CD8-positive, alpha-beta memory T cell (primary cell): ENCODE data around the gene IGFALS. TPM values are rescaled to one million over a fixed set of nuclear protein-coding genes. Genes with fewer than 3 reads are reported as not detected.

ENCODE experiments used
- CTCF ChIA-PET: fragments of 350-600 bp; sonication (Branson Sonifier 250); formaldehyde crosslinking; loops from one replicate; lab custom pipeline; 2021; ENCODE audit warnings: antibody characterized with exemption; lab: Charles Lee
- POLR2A ChIA-PET: fragments of 350-600 bp; sonication (Branson Sonifier 250); formaldehyde crosslinking; loops from one replicate; lab custom pipeline; 2021; ENCODE audit warnings: antibody characterized with exemption; lab: Charles Lee
- DNase-seq, 5 donors: peaks; one replicate each; pipeline versions ENCODE4 v3.0.0 to v3.0.0-alpha.2; 2020 to 2022; ENCODE audit warnings: mixed read lengths in 1 of 5
- H3K27ac ChIP-seq: one replicate; pipeline ENCODE4 v1.7.0; 2013; ENCODE audit warnings: low read depth, mild to moderate bottlenecking, low read length, moderate library complexity
- H3K27me3 ChIP-seq: 2 replicates; pipeline ENCODE4 v1.7.0; 2013; ENCODE audit warnings: low read length, mild to moderate bottlenecking; ENCODE audit not compliant: insufficient read depth, poor library complexity, severe bottlenecking
- H3K36me3 ChIP-seq: 2 replicates; pipeline ENCODE4 v1.7.0; 2013; ENCODE audit warnings: mild to moderate bottlenecking, low read length, moderate library complexity; ENCODE audit not compliant: insufficient read depth
- H3K4me1 ChIP-seq: 2 replicates; pipeline ENCODE4 v1.7.0; 2013; ENCODE audit warnings: mild to moderate bottlenecking, low read length, moderate library complexity; ENCODE audit not compliant: insufficient read depth
- H3K4me3 ChIP-seq: 2 replicates; pipeline ENCODE4 v1.7.0; 2013; ENCODE audit warnings: mild to moderate bottlenecking, low read length
- H3K9me3 ChIP-seq: 2 replicates; pipeline ENCODE4 v1.7.0; 2013; ENCODE audit warnings: mild to moderate bottlenecking, low read length
- H3K27ac Mint-ChIP-seq, 8 donors: one replicate each; pipeline ENCODE4 v1.8.0; 2020 to 2021; ENCODE audit warnings: mixed read lengths in 8 of 8, mild to moderate bottlenecking in 6 of 8, inconsistent platforms in 3 of 8, moderate library complexity in 3 of 8
- H3K27me3 Mint-ChIP-seq, 2 donors: one replicate each; pipeline ENCODE4 v1.8.0; 2020 to 2021; ENCODE audit warnings: mixed read lengths in 2 of 2, mild to moderate bottlenecking in 1 of 2, moderate library complexity in 1 of 2
- H3K36me3 Mint-ChIP-seq, 3 donors: one replicate each; pipeline ENCODE4 v1.8.0; 2020 to 2021; ENCODE audit warnings: mixed read lengths in 3 of 3, inconsistent platforms in 1 of 3, mild to moderate bottlenecking in 1 of 3
- H3K4me1 Mint-ChIP-seq, 3 donors: one replicate each; pipeline ENCODE4 v1.8.0; 2020 to 2021; ENCODE audit warnings: mixed read lengths in 3 of 3, inconsistent platforms in 1 of 3, mild to moderate bottlenecking in 1 of 3
- H3K4me3 Mint-ChIP-seq, 7 donors: one replicate each; pipeline ENCODE4 v1.8.0; 2020 to 2021; ENCODE audit warnings: mixed read lengths in 7 of 7, mild to moderate bottlenecking in 6 of 7, moderate library complexity in 4 of 7, inconsistent platforms in 2 of 7
- H3K9me3 Mint-ChIP-seq, 5 donors: one replicate each; pipeline ENCODE4 v1.8.0; 2020 to 2022; ENCODE audit warnings: mixed read lengths in 5 of 5, mild to moderate bottlenecking in 3 of 5, moderate library complexity in 2 of 5, inconsistent platforms in 1 of 5
- polyA plus RNA-seq: library from polyadenylated mRNA; unstranded; fragments of 300-500 nt; fragmentation: Illumina TruSeq; gene quantifications from one replicate; pipeline ENCODE4 v1.2.3, GENCODE V29; 2021
- total RNA-seq, 2 experiments: library from RNA; stranded (reverse); gene quantifications; one replicate each; pipeline ENCODE4 v1.2.3, GENCODE V29; 2021

The IGFALS gene
- total and polyA plus RNA-seq, 3 experiments from 2014 or later = not detected

GRCh38 chr16:1744338-1744840 is 49.1 kb downstream of the IGFALS start:
- no peak overlapping the region for H3K4me3 Mint-ChIP-seq
- ChIA-PET CTCF (no interaction called here), POLR2A (no interaction called here)
- Histone ChIP-seq H3K27me3 (no peaks in the 10 kb centered on the region), H3K4me1 (no peaks in the 10 kb centered on the region), H3K27ac (no peak overlapping the region), H3K9me3 (no peaks in the 10 kb centered on the region), H3K36me3 (peaks cover 11% of the 10 kb centered on the region), H3K4me3 (no peak overlapping the region)
- DNase-seq = no peak
- H3K27me3 Mint-ChIP-seq = no peaks in the 10 kb centered on the region
- no peak overlapping the region for H3K27ac Mint-ChIP-seq
- H3K4me1 Mint-ChIP-seq = no peaks in the 10 kb centered on the region
- peaks cover 0 to 56% (median 4%) of the 10 kb centered on the region in 3 donors for H3K36me3 Mint-ChIP-seq
- H3K9me3 Mint-ChIP-seq = no peaks in the 10 kb centered on the region

GRCh38 chr16:1743376-1744337 is 49.8 kb downstream of the IGFALS start:
- CTCF ChIA-PET = no interaction called here
- no peaks in the 10 kb centered on the region for H3K27me3 ChIP-seq
- Mint-ChIP-seq H3K27ac (no peak overlapping the region), H3K4me1 (no peaks in the 10 kb centered on the region), H3K27me3 (no peaks in the 10 kb centered on the region), H3K9me3 (no peaks in the 10 kb centered on the region), H3K36me3 (peaks cover 0 to 49% (median 4%) of the 10 kb centered on the region in 3 donors), H3K4me3 (no peak overlapping the region)
- peaks cover 6% of the 10 kb centered on the region for H3K36me3 ChIP-seq
- DNase-seq = no peak
- no peaks in the 10 kb centered on the region for H3K4me1 ChIP-seq
- no peak overlapping the region for H3K27ac ChIP-seq
- no peaks in the 10 kb centered on the region for H3K9me3 ChIP-seq
- no peak overlapping the region for H3K4me3 ChIP-seq
- POLR2A ChIA-PET = no interaction called here

DNA sequence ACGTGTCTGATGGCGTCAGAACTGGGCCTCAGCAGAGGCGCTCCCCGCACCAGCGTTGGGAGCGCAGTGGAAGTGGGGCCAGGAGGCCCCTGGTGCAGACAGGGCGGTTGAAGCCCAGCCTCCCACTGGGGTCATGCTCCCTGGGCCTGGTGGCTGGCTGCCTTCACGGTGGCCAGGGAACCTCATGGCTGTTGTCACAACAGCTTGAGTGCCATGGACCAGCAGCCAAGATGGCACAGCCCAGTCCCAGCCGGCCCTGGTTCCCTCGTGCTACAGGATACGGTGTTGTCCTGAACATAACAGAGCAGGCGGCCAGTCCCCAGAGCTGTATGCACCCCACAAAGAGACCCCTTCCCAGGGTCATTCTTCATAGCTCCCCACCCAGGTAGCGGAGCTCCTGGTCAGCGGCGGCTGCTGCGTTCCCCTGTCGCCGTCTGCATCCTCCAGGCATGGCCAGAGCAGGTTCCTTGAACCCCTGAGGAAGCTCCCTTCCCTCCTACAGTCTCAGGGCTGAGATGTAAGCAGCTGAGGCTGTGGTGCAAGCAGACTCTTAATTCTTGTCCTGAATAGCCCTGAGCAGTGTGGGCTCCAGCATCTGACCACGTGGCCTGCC is 51.8 kb downstream of the IGFALS start:
- Mint-ChIP-seq H3K4me3 (no peak overlapping the region), H3K27ac (no peak overlapping the region), H3K4me1 (no peaks in the 10 kb centered on the region), H3K36me3 (peaks cover 0 to 33% (median 4%) of the 10 kb centered on the region in 3 donors), H3K27me3 (no peaks in the 10 kb centered on the region), H3K9me3 (no peaks in the 10 kb centered on the region)
- no peak for DNase-seq
- H3K36me3 ChIP-seq = no peaks in the 10 kb centered on the region
- H3K27ac ChIP-seq = no peak overlapping the region
- H3K4me1 ChIP-seq = no peaks in the 10 kb centered on the region
- CTCF ChIA-PET = no interaction called here
- H3K4me3 ChIP-seq = no peak overlapping the region
- no peaks in the 10 kb centered on the region for H3K27me3 ChIP-seq
- POLR2A ChIA-PET = no interaction called here
- H3K9me3 ChIP-seq = no peaks in the 10 kb centered on the region

DNA sequence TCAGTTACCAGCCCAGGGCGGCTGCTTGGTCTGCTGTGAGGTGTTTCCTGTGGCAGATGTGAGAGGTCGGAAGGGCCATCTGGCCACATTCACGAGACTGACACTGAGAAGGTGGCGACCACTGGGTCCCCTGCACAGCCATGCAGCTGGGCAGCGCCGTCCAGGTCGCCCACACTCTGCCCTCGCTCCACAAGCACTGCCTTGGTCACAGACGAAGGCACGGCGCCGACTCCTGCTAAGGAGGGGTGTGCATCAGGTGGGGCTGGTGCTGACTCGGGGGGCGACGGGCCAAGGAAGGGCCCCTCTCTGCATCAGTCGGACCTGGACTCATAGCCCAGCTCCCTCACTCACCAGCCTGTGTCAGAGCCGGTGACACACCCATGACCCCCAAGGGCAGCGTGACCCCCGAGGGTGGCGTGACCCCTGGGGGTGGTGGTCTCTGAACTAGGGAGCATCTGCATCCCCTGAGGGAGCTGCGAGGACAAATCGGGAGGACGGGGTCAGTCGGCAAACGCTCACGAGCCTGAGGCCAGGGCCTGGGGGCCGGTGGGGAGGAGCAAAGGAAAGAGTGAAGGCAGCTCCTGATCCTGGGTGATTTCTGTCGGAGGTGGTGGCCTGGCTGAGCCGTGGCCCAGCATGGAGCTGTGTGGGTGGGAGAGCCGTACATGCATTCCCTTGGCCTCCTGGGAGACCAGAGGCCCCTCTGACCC is 52.6 kb downstream of the IGFALS start:
- Histone ChIP-seq H3K9me3 (no peaks in the 10 kb centered on the region), H3K4me1 (no peaks in the 10 kb centered on the region), H3K27me3 (no peaks in the 10 kb centered on the region), H3K27ac (no peak overlapping the region), H3K36me3 (no peaks in the 10 kb centered on the region), H3K4me3 (no peak overlapping the region)
- H3K9me3 Mint-ChIP-seq = no peaks in the 10 kb centered on the region
- ChIA-PET POLR2A (no interaction called here), CTCF (no interaction called here)
- DNase-seq = no peak
- H3K36me3 Mint-ChIP-seq = peaks cover 0 to 31% (median 4%) of the 10 kb centered on the region in 3 donors
- peak overlapping the region in 1 of 8 donors; percentile 63 for H3K27ac Mint-ChIP-seq
- no peaks in the 10 kb centered on the region for H3K4me1 Mint-ChIP-seq
- no peaks in the 10 kb centered on the region for H3K27me3 Mint-ChIP-seq
- H3K4me3 Mint-ChIP-seq = no peak overlapping the region

Other genes starting within 250 kb of the IGFALS start
- 1 to 10 TPM; 6.1 to 8.4 TPM for gene IFT140, start 181.6 kb downstream of the IGFALS start, total RNA-seq
- 5.5 TPM for gene IFT140, start 181.6 kb downstream of the IGFALS start, polyA plus RNA-seq
- 10 to 100 TPM; 22.1 to 24.3 TPM for gene CRAMP1, start 181.3 kb downstream of the IGFALS start, total RNA-seq
- gene CRAMP1, start 181.3 kb downstream of the IGFALS start, polyA plus RNA-seq = 3.0 TPM
- gene JPT2, start 115.4 kb downstream of the IGFALS start, total RNA-seq = 100 to 1,000 TPM; 106 TPM
- 12.5 TPM for gene JPT2, start 115.4 kb downstream of the IGFALS start, polyA plus RNA-seq
- gene MAPK8IP3, start 87.5 kb downstream of the IGFALS start, total RNA-seq = 10 to 100 TPM; 57.1 to 63.2 TPM
- 2.3 TPM for gene MAPK8IP3, start 87.5 kb downstream of the IGFALS start, polyA plus RNA-seq
- 10 to 100 TPM; 33.5 to 36.5 TPM for gene NME3, start 22.2 kb downstream of the IGFALS start, total RNA-seq
- 71.4 TPM for gene NME3, start 22.2 kb downstream of the IGFALS start, polyA plus RNA-seq
- 10 to 100 TPM; 21.0 to 21.6 TPM for gene EME2, start 20.9 kb downstream of the IGFALS start, total RNA-seq
- gene EME2, start 20.9 kb downstream of the IGFALS start, polyA plus RNA-seq = 1.6 TPM
- gene MRPS34, start 20.6 kb downstream of the IGFALS start, total RNA-seq = 100 to 1,000 TPM; 172 to 176 TPM
- gene MRPS34, start 20.6 kb downstream of the IGFALS start, polyA plus RNA-seq = 155 TPM
- gene SPSB3, start 11.1 kb downstream of the IGFALS start, total RNA-seq = 10 to 100 TPM; 30.6 to 31.5 TPM
- gene SPSB3, start 11.1 kb downstream of the IGFALS start, polyA plus RNA-seq = 63.9 TPM
- 10 to 100 TPM; 73.9 to 82.8 TPM for gene NUBP2, start 10.7 kb downstream of the IGFALS start, total RNA-seq
- gene NUBP2, start 10.7 kb downstream of the IGFALS start, polyA plus RNA-seq = 96.6 TPM
- 10 to 100 TPM; 41.2 to 44.5 TPM for gene HAGH, start 33.1 kb upstream of the IGFALS start, total RNA-seq
- gene HAGH, start 33.1 kb upstream of the IGFALS start, polyA plus RNA-seq = 54.3 TPM
- 10 to 100 TPM; 19.3 to 20.9 TPM for gene FAHD1, start 33.5 kb upstream of the IGFALS start, total RNA-seq
- gene FAHD1, start 33.5 kb upstream of the IGFALS start, polyA plus RNA-seq = 26.7 TPM
- gene MEIOB, start 78.5 kb upstream of the IGFALS start, total RNA-seq = not detected
- not detected for gene MEIOB, start 78.5 kb upstream of the IGFALS start, polyA plus RNA-seq
- gene HS3ST6, start 124.7 kb upstream of the IGFALS start, total RNA-seq = not detected
- gene HS3ST6, start 124.7 kb upstream of the IGFALS start, polyA plus RNA-seq = not detected
- gene MSRB1, start 149.5 kb upstream of the IGFALS start, total RNA-seq = 10 to 100 TPM; 20.4 TPM
- gene MSRB1, start 149.5 kb upstream of the IGFALS start, polyA plus RNA-seq = 20.2 TPM
- under 1 TPM; 0.37 to 0.62 TPM for gene RPL3L, start 161.0 kb upstream of the IGFALS start, total RNA-seq
- not detected for gene RPL3L, start 161.0 kb upstream of the IGFALS start, polyA plus RNA-seq
- 100 to 1,000 TPM; 150 to 152 TPM for gene NDUFB10, start 165.8 kb upstream of the IGFALS start, total RNA-seq
- 236 TPM for gene NDUFB10, start 165.8 kb upstream of the IGFALS start, polyA plus RNA-seq
- 1,000 to 10,000 TPM; 5,023 to 5,213 TPM for gene RPS2, start 171.1 kb upstream of the IGFALS start, total RNA-seq
- gene RPS2, start 171.1 kb upstream of the IGFALS start, polyA plus RNA-seq = 5,049 TPM
- not detected for gene RNF151, start 173.2 kb upstream of the IGFALS start, total RNA-seq
- gene RNF151, start 173.2 kb upstream of the IGFALS start, polyA plus RNA-seq = not detected
- gene TBL3, start 178.3 kb upstream of the IGFALS start, total RNA-seq = 10 to 100 TPM; 74.6 to 78.0 TPM
- gene TBL3, start 178.3 kb upstream of the IGFALS start, polyA plus RNA-seq = 62.9 TPM
- under 1 TPM; 0.47 to 0.48 TPM for gene NOXO1, start 187.8 kb upstream of the IGFALS start, total RNA-seq
- gene NOXO1, start 187.8 kb upstream of the IGFALS start, polyA plus RNA-seq = not detected
- 10 to 100 TPM; 41.7 to 50.1 TPM for gene GFER, start 190.5 kb upstream of the IGFALS start, total RNA-seq
- 38.4 TPM for gene GFER, start 190.5 kb upstream of the IGFALS start, polyA plus RNA-seq
- 1 to 10 TPM; 3.4 to 3.6 TPM for gene SYNGR3, start 196.3 kb upstream of the IGFALS start, total RNA-seq
- gene SYNGR3, start 196.3 kb upstream of the IGFALS start, polyA plus RNA-seq = 2.1 TPM
- 10 to 100 TPM; 91.8 to 96.6 TPM for gene ZNF598, start 216.1 kb upstream of the IGFALS start, total RNA-seq
- 11.3 TPM for gene ZNF598, start 216.1 kb upstream of the IGFALS start, polyA plus RNA-seq
- gene NPW, start 226.1 kb upstream of the IGFALS start, total RNA-seq = 10 to 100 TPM in 1 of 2 experiments, 1 to 10 TPM in 1; 9.4 to 12.5 TPM
- not detected for gene NPW, start 226.1 kb upstream of the IGFALS start, polyA plus RNA-seq
- gene NHERF2, start 233.2 kb upstream of the IGFALS start, total RNA-seq = 1 to 10 TPM; 3.0 to 4.1 TPM
- gene NHERF2, start 233.2 kb upstream of the IGFALS start, polyA plus RNA-seq = 0.51 TPM